Trophoblast cell (in vitro differentiated cells and primary cell): Measurements from ENCODE around the gene ENPP6.

Experiments
- DNase-seq, 2 donors: peaks; one replicate each; pipeline ENCODE4 v3.0.0-alpha.2; 2016
- H2AFZ ChIP-seq: 2 replicates; pipeline ENCODE4 v1.6.1; 2013; ENCODE audit warnings: low read length, moderate library complexity, mild to moderate bottlenecking; ENCODE audit not compliant: insufficient read depth, poor library complexity
- H2AK5ac ChIP-seq: 2 replicates; pipeline ENCODE4 v1.6.1; 2013; ENCODE audit warnings: mild to moderate bottlenecking, low read length
- H2BK120ac ChIP-seq: 2 replicates; pipeline ENCODE4 v1.6.1; 2013; ENCODE audit warnings: low read length, mild to moderate bottlenecking, moderate library complexity; ENCODE audit not compliant: insufficient read depth, poor library complexity
- H2BK12ac ChIP-seq: 2 replicates; pipeline ENCODE4 v1.6.1; 2013; ENCODE audit warnings: mild to moderate bottlenecking, low read length, moderate library complexity
- H2BK5ac ChIP-seq: 2 replicates; pipeline ENCODE4 v1.6.1; 2013; ENCODE audit warnings: low read length, low read depth, moderate library complexity, mild to moderate bottlenecking; ENCODE audit not compliant: poor library complexity
- H3K14ac ChIP-seq: 2 replicates; pipeline ENCODE4 v1.6.1; 2013; ENCODE audit warnings: mild to moderate bottlenecking, low read length
- H3K18ac ChIP-seq: 2 replicates; pipeline ENCODE4 v1.6.1; 2013; ENCODE audit warnings: mild to moderate bottlenecking, low read length
- H3K23ac ChIP-seq: 2 replicates; pipeline ENCODE4 v1.6.1; 2013; ENCODE audit warnings: low read length
- H3K27ac ChIP-seq: 2 replicates; pipeline ENCODE4 v1.5.1; 2013; ENCODE audit warnings: low read depth, mild to moderate bottlenecking, inconsistent platforms, low read length, moderate library complexity
- H3K27me3 ChIP-seq: 2 replicates; pipeline ENCODE4 v1.6.1; 2013; ENCODE audit warnings: inconsistent platforms, mild to moderate bottlenecking, low read length, moderate library complexity; ENCODE audit not compliant: insufficient read depth
- H3K36me3 ChIP-seq, 2 experiments: 1 replicate in 1 of 2; 2 replicates in 1 of 2; pipeline ENCODE4 v1.6.1; 2013; ENCODE audit warnings: low read length in 2 of 2, mild to moderate bottlenecking in 2 of 2, moderate library complexity in 1 of 2; ENCODE audit not compliant: insufficient read depth in 2 of 2, control insufficient read depth in 1 of 2
- H3K4ac ChIP-seq: 2 replicates; pipeline ENCODE4 v1.6.1; 2013; ENCODE audit warnings: low read depth, mild to moderate bottlenecking, low read length, moderate library complexity
- H3K4me1 ChIP-seq, 2 experiments: 1 replicate in 1 of 2; 2 replicates in 1 of 2; pipeline ENCODE4 v1.6.1; 2013; ENCODE audit warnings: low read length in 2 of 2, mild to moderate bottlenecking in 2 of 2, moderate library complexity in 1 of 2; ENCODE audit not compliant: insufficient read depth in 2 of 2, control insufficient read depth in 1 of 2
- H3K4me2 ChIP-seq: 2 replicates; pipeline ENCODE4 v1.6.1; 2013; ENCODE audit warnings: inconsistent platforms, mild to moderate bottlenecking, low read length, moderate library complexity
- H3K4me3 ChIP-seq: 2 replicates; pipeline ENCODE4 v1.5.1; 2013; ENCODE audit warnings: mild to moderate bottlenecking, low read depth, low read length, inconsistent platforms
- H3K79me1 ChIP-seq: one replicate; pipeline ENCODE4 v1.6.1; 2013; ENCODE audit warnings: low read length
- H3K79me2 ChIP-seq: 2 replicates; pipeline ENCODE4 v1.6.1; 2013; ENCODE audit warnings: low read length, mild to moderate bottlenecking; ENCODE audit not compliant: control insufficient read depth, insufficient read depth, poor library complexity
- H3K9ac ChIP-seq: 2 replicates; pipeline ENCODE4 v1.6.1; 2013; ENCODE audit warnings: mild to moderate bottlenecking, low read length
- H3K9me3 ChIP-seq: 2 replicates; pipeline ENCODE4 v1.6.1; 2013; ENCODE audit warnings: low read depth, mild to moderate bottlenecking, control low read depth, inconsistent platforms, low read length; ENCODE audit not compliant: insufficient read depth
- H4K12ac ChIP-seq: 2 replicates; pipeline ENCODE4 v1.6.1; 2013; ENCODE audit warnings: low read depth, mild to moderate bottlenecking, low read length, moderate library complexity
- H4K8ac ChIP-seq: 2 replicates; pipeline ENCODE4 v1.6.1; 2013; ENCODE audit warnings: low read depth, mild to moderate bottlenecking, low read length, moderate library complexity
- H4K91ac ChIP-seq: one replicate; pipeline ENCODE4 v1.6.1; 2013; ENCODE audit warnings: low read depth, mild to moderate bottlenecking, low read length, moderate library complexity
- WGBS: extraction: QIAGEN DNeasy Blood & Tissue Kit; methylation state at CpG from one replicate; pipeline ENCODE4 v1.1.7; 2013; ENCODE audit warnings: missing lambda C conversion rate; ENCODE audit not compliant: insufficient read length, insufficient coverage; ENCODE audit errors: extremely low coverage; 5-methylcytosine and 5-hydroxymethylcytosine counted together

Gene ENPP6

GRCh38 chr4:184115399-184115798 lies 102.3 kb downstream of the ENPP6 start:
- no peaks in the 10 kb centered on the region for H3K36me3 ChIP-seq
- DNase-seq, result no peak
- WGBS, result no CpG with 5 or more reads among the region's 4 CpGs

DNA sequence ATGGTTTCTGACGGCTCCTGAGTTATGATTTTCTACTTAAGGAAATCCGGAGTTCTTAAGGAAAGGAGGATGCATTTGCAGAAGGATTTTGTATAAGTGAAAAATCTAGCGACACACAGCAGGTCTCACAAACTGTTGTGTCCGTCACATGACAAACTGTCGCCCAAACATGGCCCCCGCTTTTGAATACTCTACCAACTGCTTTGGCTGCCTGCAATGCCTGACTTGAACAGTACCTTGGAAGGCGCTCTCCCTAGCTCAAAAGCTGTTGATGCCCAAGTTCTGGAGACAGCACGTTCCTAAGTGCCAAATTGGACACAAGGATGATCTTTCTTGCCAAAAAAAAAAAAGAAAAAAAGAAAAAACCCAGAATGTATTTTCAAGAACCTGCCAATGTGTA lies 103.2 kb downstream of the ENPP6 start:
- no CpG with 5 or more reads among the region's 8 CpGs for WGBS
- no peak overlapping the region for H3K27ac ChIP-seq
- H2AK5ac ChIP-seq, result no peak overlapping the region
- H2BK5ac ChIP-seq, result no peak overlapping the region
- H4K91ac ChIP-seq, result no peak overlapping the region
- H3K4me2 ChIP-seq, result no peak overlapping the region
- DNase-seq, result no peak
- no peak overlapping the region for H2BK12ac ChIP-seq
- H3K9me3 ChIP-seq, result peaks cover 8% of the 10 kb centered on the region
- no peak overlapping the region for H3K4ac ChIP-seq
- H4K8ac ChIP-seq, result no peak overlapping the region
- H3K9ac ChIP-seq, result no peak overlapping the region
- H3K79me1 ChIP-seq, result no peaks in the 10 kb centered on the region
- H3K14ac ChIP-seq, result no peak overlapping the region
- peaks cover 0 to 2% of the 10 kb centered on the region in 2 experiments for H3K4me1 ChIP-seq
- no peak overlapping the region for H3K18ac ChIP-seq
- H2BK120ac ChIP-seq, result no peak overlapping the region
- no peaks in the 10 kb centered on the region for H3K36me3 ChIP-seq
- no peak overlapping the region for H3K23ac ChIP-seq
- H2AFZ ChIP-seq, result no peak overlapping the region
- H3K4me3 ChIP-seq, result no peak overlapping the region
- H4K12ac ChIP-seq, result no peak overlapping the region
- H3K79me2 ChIP-seq, result no peaks in the 10 kb centered on the region
- no peaks in the 10 kb centered on the region for H3K27me3 ChIP-seq

More at GRCh38 chr4:184115399-184115798, 102.3 kb downstream of the ENPP6 start:
- no peak overlapping the region for H2AK5ac ChIP-seq
- no peak overlapping the region for H4K91ac ChIP-seq
- no peak overlapping the region for H2BK5ac ChIP-seq
- H3K23ac ChIP-seq, result no peak overlapping the region
- H3K27me3 ChIP-seq, result no peaks in the 10 kb centered on the region
- H3K4me3 ChIP-seq, result no peak overlapping the region
- H3K4ac ChIP-seq, result no peak overlapping the region
- H2BK120ac ChIP-seq, result no peak overlapping the region
- H3K79me1 ChIP-seq, result no peaks in the 10 kb centered on the region
- peaks cover 7% of the 10 kb centered on the region for H3K9me3 ChIP-seq
- H3K4me2 ChIP-seq, result no peak overlapping the region
- no peak overlapping the region for H3K9ac ChIP-seq
- no peak overlapping the region for H3K14ac ChIP-seq
- H2AFZ ChIP-seq, result no peak overlapping the region
- H3K27ac ChIP-seq, result no peak overlapping the region
- no peak overlapping the region for H4K8ac ChIP-seq
- no peaks in the 10 kb centered on the region for H3K79me2 ChIP-seq
- no peak overlapping the region for H4K12ac ChIP-seq
- H2BK12ac ChIP-seq, result no peak overlapping the region
- no peak overlapping the region for H3K18ac ChIP-seq
- H3K4me1 ChIP-seq, result peaks cover 0 to 2% of the 10 kb centered on the region in 2 experiments

DNA sequence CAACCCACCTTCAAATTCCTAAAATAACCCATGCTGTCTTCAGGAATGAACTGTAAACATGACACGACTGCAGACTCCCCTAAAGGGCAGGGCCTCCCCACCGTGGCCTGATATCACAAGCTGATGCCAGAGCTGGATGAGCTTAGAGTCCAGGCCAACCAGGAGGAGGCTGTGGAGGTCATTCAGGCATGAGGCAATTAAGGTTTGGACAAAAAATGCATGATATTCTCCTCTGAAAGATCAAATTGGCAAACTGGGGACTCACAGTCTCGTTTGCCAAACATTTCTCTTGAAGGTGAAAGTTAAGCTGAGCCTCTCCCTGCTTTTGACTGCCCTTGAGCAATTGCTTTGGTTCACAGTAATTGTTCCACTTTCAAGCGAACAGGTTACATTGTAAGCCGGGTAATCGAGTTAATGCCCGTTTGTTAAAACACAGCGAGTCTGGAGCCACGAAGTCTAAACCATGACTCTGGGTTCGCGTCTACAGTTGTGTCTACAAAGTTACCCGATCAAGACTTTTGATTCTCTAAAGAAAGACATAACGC lies 105.6 kb downstream of the ENPP6 start:
- Histone ChIP-seq H3K4ac (no peak overlapping the region), H3K18ac (no peak overlapping the region), H2BK12ac (no peak overlapping the region), H3K79me1 (no peaks in the 10 kb centered on the region), H3K27ac (no peak overlapping the region), H4K8ac (no peak overlapping the region), H3K9ac (peak overlapping the region; percentile 22), H3K14ac (no peak overlapping the region), H3K27me3 (no peaks in the 10 kb centered on the region), H3K23ac (no peak overlapping the region), H3K4me2 (no peak overlapping the region), H3K4me3 (no peak overlapping the region), H4K12ac (no peak overlapping the region), H2AFZ (no peak overlapping the region), H3K9me3 (peaks cover 8% of the 10 kb centered on the region), H2BK5ac (no peak overlapping the region), H3K4me1 (no peaks in the 10 kb centered on the region), H2AK5ac (no peak overlapping the region), H2BK120ac (no peak overlapping the region), H3K79me2 (no peaks in the 10 kb centered on the region), H4K91ac (no peak overlapping the region), H3K36me3 (no peaks in the 10 kb centered on the region)
- no peak for DNase-seq
- WGBS, result no CpG with 5 or more reads among the region's 13 CpGs

- WGBS, result no CpG with 5 or more reads among the region's 7 CpGs
- Histone ChIP-seq H3K27ac (no peak overlapping the region), H3K14ac (no peak overlapping the region), H4K12ac (no peak overlapping the region), H3K4ac (no peak overlapping the region), H3K9ac (no peak overlapping the region), H3K4me1 (no peaks in the 10 kb centered on the region), H2BK120ac (no peak overlapping the region), H3K4me3 (no peak overlapping the region), H3K36me3 (no peaks in the 10 kb centered on the region), H2BK12ac (no peak overlapping the region), H2AK5ac (no peak overlapping the region), H3K23ac (no peak overlapping the region), H3K4me2 (no peak overlapping the region), H4K8ac (no peak overlapping the region), H3K79me1 (no peaks in the 10 kb centered on the region), H4K91ac (no peak overlapping the region), H3K18ac (no peak overlapping the region), H3K79me2 (no peaks in the 10 kb centered on the region), H2AFZ (no peak overlapping the region), H3K9me3 (peaks cover 9% of the 10 kb centered on the region), H2BK5ac (no peak overlapping the region), H3K27me3 (no peaks in the 10 kb centered on the region)
- no peak for DNase-seq
Measured at GRCh38 chr4:184111233-184111832, 106.3 kb downstream of the ENPP6 start.
